ENCODE results near the gene KCTD1.

DNA sequence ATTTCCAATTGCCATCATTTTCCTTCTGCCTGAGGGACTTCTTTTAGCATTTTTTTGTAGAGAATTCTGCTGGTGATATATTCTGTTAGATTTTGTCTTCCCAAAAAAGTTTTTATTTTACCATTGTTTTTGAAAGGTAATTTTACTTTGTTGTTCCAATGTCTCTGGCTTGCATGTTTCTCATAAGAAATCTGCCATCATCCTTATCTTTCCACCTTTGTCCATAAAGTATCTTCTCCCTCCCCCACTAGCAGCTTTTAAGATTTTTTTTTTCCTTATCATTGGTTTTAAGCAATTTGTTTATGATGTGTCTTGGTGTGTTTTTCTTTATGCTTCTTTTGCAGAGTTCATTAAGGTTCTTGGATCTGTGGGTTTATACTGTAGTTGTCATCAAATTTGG lies 104.5 kb downstream of the KCTD1 start:
- TF ChIP-seq, protein P1, sequence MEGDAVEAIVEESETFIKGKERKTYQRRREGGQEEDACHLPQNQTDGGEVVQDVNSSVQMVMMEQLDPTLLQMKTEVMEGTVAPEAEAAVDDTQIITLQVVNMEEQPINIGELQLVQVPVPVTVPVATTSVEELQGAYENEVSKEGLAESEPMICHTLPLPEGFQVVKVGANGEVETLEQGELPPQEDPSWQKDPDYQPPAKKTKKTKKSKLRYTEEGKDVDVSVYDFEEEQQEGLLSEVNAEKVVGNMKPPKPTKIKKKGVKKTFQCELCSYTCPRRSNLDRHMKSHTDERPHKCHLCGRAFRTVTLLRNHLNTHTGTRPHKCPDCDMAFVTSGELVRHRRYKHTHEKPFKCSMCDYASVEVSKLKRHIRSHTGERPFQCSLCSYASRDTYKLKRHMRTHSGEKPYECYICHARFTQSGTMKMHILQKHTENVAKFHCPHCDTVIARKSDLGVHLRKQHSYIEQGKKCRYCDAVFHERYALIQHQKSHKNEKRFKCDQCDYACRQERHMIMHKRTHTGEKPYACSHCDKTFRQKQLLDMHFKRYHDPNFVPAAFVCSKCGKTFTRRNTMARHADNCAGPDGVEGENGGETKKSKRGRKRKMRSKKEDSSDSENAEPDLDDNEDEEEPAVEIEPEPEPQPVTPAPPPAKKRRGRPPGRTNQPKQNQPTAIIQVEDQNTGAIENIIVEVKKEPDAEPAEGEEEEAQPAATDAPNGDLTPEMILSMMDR (conservative IDR thresholded peaks at IDR 0.05; ENCODE audit: low read length), result no peak
- no peak for TF ChIP-seq EZH2phosphoT487 (IDR thresholded peaks at IDR 0.05; ENCODE audit: borderline replicate concordance, low read depth, low read length)

Measured in OCI-LY7 (cell line).